ENCODE measurements around the gene AASS. TPM values are rescaled to one million over a fixed set of nuclear protein-coding genes. Genes with fewer than 3 reads are reported as not detected.

The AASS gene
- total RNA-seq, 1 donor from 2014 or later, result 24.7 TPM

- DNase-seq (ENCODE audit: low spot score), result no peak
Measured at GRCh38 chr7:122123746-122124145, 20.3 kb downstream of the AASS start.

- no peak for DNase-seq (ENCODE audit: low spot score)
Measured at GRCh38 chr7:122118757-122119156, 25.3 kb downstream of the AASS start.

GRCh38 chr7:122103064-122103463 lies 41.0 kb downstream of the AASS start:
- no peak for DNase-seq (ENCODE audit: low spot score)

- DNase-seq (ENCODE audit: low spot score), result no peak
Measured at GRCh38 chr7:122100021-122100420, 44.0 kb downstream of the AASS start.

GRCh38 chr7:122095642-122096041 lies 48.4 kb downstream of the AASS start:
- no peak for DNase-seq (ENCODE audit: low spot score)

GRCh38 chr7:122094549-122094948 lies 49.5 kb downstream of the AASS start:
- DNase-seq (ENCODE audit: low spot score), result no peak

GRCh38 chr7:122092964-122093797 lies 50.9 kb downstream of the AASS start:
- no peak for DNase-seq (ENCODE audit: low spot score)

GRCh38 chr7:122082670-122083069 lies 61.4 kb downstream of the AASS start:
- no peak for DNase-seq (ENCODE audit: low spot score)

GRCh38 chr7:122082160-122082559 lies 61.9 kb downstream of the AASS start:
- no peak for DNase-seq (ENCODE audit: low spot score)

- no peak for DNase-seq (ENCODE audit: low spot score)
Measured at GRCh38 chr7:122073635-122074034, 70.4 kb downstream of the AASS start.

GRCh38 chr7:122072924-122073599 lies 71.0 kb downstream of the AASS start:
- no peak for DNase-seq (ENCODE audit: low spot score)

GRCh38 chr7:122072272-122072671 lies 71.8 kb downstream of the AASS start:
- no peak for DNase-seq (ENCODE audit: low spot score)

- no peak for DNase-seq (ENCODE audit: low spot score)
Measured at GRCh38 chr7:122070834-122071233, 73.2 kb downstream of the AASS start.

GRCh38 chr7:122070062-122070461 lies 74.0 kb downstream of the AASS start:
- no peak for DNase-seq (ENCODE audit: low spot score)

- DNase-seq (ENCODE audit: low spot score), result no peak
Measured at GRCh38 chr7:122068999-122069398, 75.0 kb downstream of the AASS start.

GRCh38 chr7:122068046-122068445 lies 76.0 kb downstream of the AASS start:
- no peak for DNase-seq (ENCODE audit: low spot score)

GRCh38 chr7:122067077-122067476 lies 77.0 kb downstream of the AASS start:
- no peak for DNase-seq (ENCODE audit: low spot score)

- no peak for DNase-seq (ENCODE audit: low spot score)
Measured at GRCh38 chr7:122064971-122065370, 79.1 kb downstream of the AASS start.

- no peak for DNase-seq (ENCODE audit: low spot score)
Measured at GRCh38 chr7:122063146-122063545, 80.9 kb downstream of the AASS start.

- DNase-seq (ENCODE audit: low spot score), result no peak
Measured at GRCh38 chr7:122059542-122059941, 84.5 kb downstream of the AASS start.

GRCh38 chr7:122056977-122057376 lies 87.1 kb downstream of the AASS start:
- DNase-seq (ENCODE audit: low spot score), result no peak

GRCh38 chr7:122055073-122055472 lies 89.0 kb downstream of the AASS start:
- DNase-seq (ENCODE audit: low spot score), result no peak

- no peak for DNase-seq (ENCODE audit: low spot score)
Measured at GRCh38 chr7:122054393-122054792, 89.7 kb downstream of the AASS start.

All from mesenteric fat pad (tissue), 1 donor.